ENCODE results near the gene RAB41. TPM values are rescaled to one million over a fixed set of nuclear protein-coding genes. Genes with fewer than 3 reads are reported as not detected.

Gene RAB41
- total RNA-seq, 1 donor from 2014 or later: not detected

- H3K4me2 ChIP-seq: no peak overlapping the region
- H3K9me3 ChIP-seq (ENCODE audit: low read depth): peaks cover 14% of the 10 kb centered on the region
- Mint-ChIP-seq H3K36me3 (no peaks in the 10 kb centered on the region), H3K27ac (no peak overlapping the region), H3K27me3 (ENCODE audit: insufficient read depth, low read depth) (no peaks in the 10 kb centered on the region), H3K4me1 (no peaks in the 10 kb centered on the region), H3K9me3 (no peaks in the 10 kb centered on the region), H3K4me3 (no peak overlapping the region)
- no peaks in the 10 kb centered on the region for H3K79me2 ChIP-seq (ENCODE audit: low read depth)
- H3K27ac ChIP-seq: no peak overlapping the region
- no peak for DNase-seq (ENCODE audit: low spot score)
- no peak overlapping the region for H3K9ac ChIP-seq
- H3K4me1 ChIP-seq: no peaks in the 10 kb centered on the region
- no peaks in the 10 kb centered on the region for H3F3A ChIP-seq (ENCODE audit: low read depth)
- H2AFZ ChIP-seq (replicated peaks): no peak overlapping the region
- no peak overlapping the region for H3K4me3 ChIP-seq
- H3K27me3 ChIP-seq: no peaks in the 10 kb centered on the region
- H4K20me1 ChIP-seq (ENCODE audit: low read depth): no peaks in the 10 kb centered on the region
- H3K36me3 ChIP-seq: no peaks in the 10 kb centered on the region
- no peak for TF ChIP-seq EZH2phosphoT487 (IDR thresholded peaks at IDR 0.05)
- no peak for TF ChIP-seq EZH2 (IDR thresholded peaks at IDR 0.05)
- TF ChIP-seq, protein P1, sequence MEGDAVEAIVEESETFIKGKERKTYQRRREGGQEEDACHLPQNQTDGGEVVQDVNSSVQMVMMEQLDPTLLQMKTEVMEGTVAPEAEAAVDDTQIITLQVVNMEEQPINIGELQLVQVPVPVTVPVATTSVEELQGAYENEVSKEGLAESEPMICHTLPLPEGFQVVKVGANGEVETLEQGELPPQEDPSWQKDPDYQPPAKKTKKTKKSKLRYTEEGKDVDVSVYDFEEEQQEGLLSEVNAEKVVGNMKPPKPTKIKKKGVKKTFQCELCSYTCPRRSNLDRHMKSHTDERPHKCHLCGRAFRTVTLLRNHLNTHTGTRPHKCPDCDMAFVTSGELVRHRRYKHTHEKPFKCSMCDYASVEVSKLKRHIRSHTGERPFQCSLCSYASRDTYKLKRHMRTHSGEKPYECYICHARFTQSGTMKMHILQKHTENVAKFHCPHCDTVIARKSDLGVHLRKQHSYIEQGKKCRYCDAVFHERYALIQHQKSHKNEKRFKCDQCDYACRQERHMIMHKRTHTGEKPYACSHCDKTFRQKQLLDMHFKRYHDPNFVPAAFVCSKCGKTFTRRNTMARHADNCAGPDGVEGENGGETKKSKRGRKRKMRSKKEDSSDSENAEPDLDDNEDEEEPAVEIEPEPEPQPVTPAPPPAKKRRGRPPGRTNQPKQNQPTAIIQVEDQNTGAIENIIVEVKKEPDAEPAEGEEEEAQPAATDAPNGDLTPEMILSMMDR (IDR thresholded peaks at IDR 0.05): no peak
Measured at GRCh38 chrX:70252491-70252890, 29.5 kb upstream of the RAB41 start.

GRCh38 chrX:70253377-70254062, 28.5 kb upstream of the RAB41 start:
- H3K79me2 ChIP-seq (ENCODE audit: low read depth): no peaks in the 10 kb centered on the region
- H4K20me1 ChIP-seq (ENCODE audit: low read depth): no peaks in the 10 kb centered on the region
- H3K9me3 ChIP-seq (ENCODE audit: low read depth): peaks cover 14% of the 10 kb centered on the region
- no peak overlapping the region for H3K4me3 ChIP-seq
- H3K4me2 ChIP-seq: no peak overlapping the region
- H3K4me3 Mint-ChIP-seq: no peak overlapping the region
- H3K27me3 ChIP-seq: no peaks in the 10 kb centered on the region
- H3K9me3 Mint-ChIP-seq: no peaks in the 10 kb centered on the region
- no peaks in the 10 kb centered on the region for H3F3A ChIP-seq (ENCODE audit: low read depth)
- no peak for DNase-seq (ENCODE audit: low spot score)
- H3K36me3 Mint-ChIP-seq: no peaks in the 10 kb centered on the region
- H3K27ac Mint-ChIP-seq: no peak overlapping the region
- TF ChIP-seq EZH2 (IDR thresholded peaks at IDR 0.05): no peak
- TF ChIP-seq, protein P1 (IDR thresholded peaks at IDR 0.05): no peak
- TF ChIP-seq EZH2phosphoT487 (IDR thresholded peaks at IDR 0.05): no peak
- peaks cover 3% of the 10 kb centered on the region for H3K27me3 Mint-ChIP-seq (ENCODE audit: insufficient read depth, low read depth)
- no peaks in the 10 kb centered on the region for H3K4me1 Mint-ChIP-seq
- no peaks in the 10 kb centered on the region for H3K36me3 ChIP-seq
- H2AFZ ChIP-seq (replicated peaks): no peak overlapping the region
- no peak overlapping the region for H3K9ac ChIP-seq
- no peak overlapping the region for H3K27ac ChIP-seq
- H3K4me1 ChIP-seq: no peaks in the 10 kb centered on the region

DNA sequence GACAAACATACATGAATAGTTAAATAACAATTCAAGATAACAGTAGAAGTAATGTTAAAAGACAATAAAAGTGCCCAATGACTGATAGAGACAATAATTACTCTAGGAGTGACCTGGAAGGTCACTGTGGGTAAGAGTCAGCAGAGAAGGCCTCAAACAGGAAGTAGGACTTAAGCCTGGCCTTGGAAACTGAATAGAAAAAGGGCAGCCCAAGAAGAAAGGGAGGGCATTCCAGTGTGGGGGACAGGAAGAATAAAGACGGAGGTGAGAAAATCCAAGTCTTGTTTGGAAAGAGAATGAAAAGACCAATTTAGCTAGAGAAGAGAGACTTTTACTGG, 27.9 kb upstream of the RAB41 start:
- Mint-ChIP-seq H3K4me1 (no peaks in the 10 kb centered on the region), H3K36me3 (no peaks in the 10 kb centered on the region), H3K27me3 (ENCODE audit: insufficient read depth, low read depth) (peaks cover 5% of the 10 kb centered on the region), H3K9me3 (no peaks in the 10 kb centered on the region), H3K4me3 (no peak overlapping the region), H3K27ac (no peak overlapping the region)
- H3K4me3 ChIP-seq: no peak overlapping the region
- H3K4me2 ChIP-seq: no peak overlapping the region
- H3K36me3 ChIP-seq: no peaks in the 10 kb centered on the region
- H3K9me3 ChIP-seq (ENCODE audit: low read depth): peaks cover 14% of the 10 kb centered on the region
- H3K4me1 ChIP-seq: no peaks in the 10 kb centered on the region
- DNase-seq (ENCODE audit: low spot score): no peak
- H4K20me1 ChIP-seq (ENCODE audit: low read depth): no peaks in the 10 kb centered on the region
- H3F3A ChIP-seq (ENCODE audit: low read depth): no peaks in the 10 kb centered on the region
- no peaks in the 10 kb centered on the region for H3K79me2 ChIP-seq (ENCODE audit: low read depth)
- H3K27me3 ChIP-seq: no peaks in the 10 kb centered on the region
- TF ChIP-seq, protein P1 (IDR thresholded peaks at IDR 0.05): no peak
- no peak for TF ChIP-seq EZH2 (IDR thresholded peaks at IDR 0.05)
- TF ChIP-seq EZH2phosphoT487 (IDR thresholded peaks at IDR 0.05): no peak
- no peak overlapping the region for H3K27ac ChIP-seq
- H3K9ac ChIP-seq: no peak overlapping the region
- H2AFZ ChIP-seq (replicated peaks): no peak overlapping the region
